Mesenteric fat pad (tissue), 1 donor: Measurements from ENCODE around the gene SDF2. TPM values are rescaled to one million over a fixed set of nuclear protein-coding genes. Genes with fewer than 3 reads are reported as not detected.

Experiments
- total RNA-seq: library from RNA; stranded (reverse); fragmentation: NEBNext Ultra II Directional; extraction: Animal tissue kit (Norgen Biotek cat#: 25700); gene quantifications from one replicate; pipeline ENCODE4 v1.2.1, GENCODE V29; 2021
- donor health status: DM: yes; HTN: yes; CAD: no.

SDF2 gene
- total RNA-seq, 1 donor from 2014 or later, result 41.8 TPM

Other genes with a start within 250 kb of the SDF2 start
- 0.10 TPM for gene SLC13A2, start 188.3 kb downstream of the SDF2 start, total RNA-seq
- not detected for gene FOXN1, start 155.6 kb downstream of the SDF2 start, total RNA-seq
- gene UNC119, start 109.3 kb downstream of the SDF2 start, total RNA-seq, result 23.0 TPM
- 50.7 TPM for gene PIGS, start 90.4 kb downstream of the SDF2 start, total RNA-seq
- gene ALDOC, start 85.0 kb downstream of the SDF2 start, total RNA-seq, result 24.8 TPM
- gene SPAG5, start 62.9 kb downstream of the SDF2 start, total RNA-seq, result 3.1 TPM
- 7.6 TPM for gene RSKR, start 47.7 kb downstream of the SDF2 start, total RNA-seq
- 163 TPM for gene BLTP2, start 16.7 kb downstream of the SDF2 start, total RNA-seq
- 76.6 TPM for gene SUPT6H, start 299 bp upstream of the SDF2 start, total RNA-seq
- 1.3 TPM for gene PROCA1, start 50.0 kb upstream of the SDF2 start, total RNA-seq
- gene RAB34, start 56.0 kb upstream of the SDF2 start, total RNA-seq, result 43.3 TPM
- 1,078 TPM for gene RPL23A, start 58.1 kb upstream of the SDF2 start, total RNA-seq
- gene TLCD1, start 64.3 kb upstream of the SDF2 start, total RNA-seq, result 3.4 TPM
- gene NEK8, start 66.9 kb upstream of the SDF2 start, total RNA-seq, result 2.3 TPM
- gene TRAF4, start 82.1 kb upstream of the SDF2 start, total RNA-seq, result 17.5 TPM
- 32.0 TPM for gene FAM222B, start 180.9 kb upstream of the SDF2 start, total RNA-seq
- gene ERAL1, start 193.1 kb upstream of the SDF2 start, total RNA-seq, result 26.3 TPM
- 126 TPM for gene FLOT2, start 235.8 kb upstream of the SDF2 start, total RNA-seq
- 5.5 TPM for gene DHRS13, start 241.2 kb upstream of the SDF2 start, total RNA-seq